K562 (cell line): ENCODE data around the gene RDH14. TPM values are rescaled to one million over a fixed set of nuclear protein-coding genes. Genes with fewer than 3 reads are reported as not detected.

Experiments
- ATAC-seq: fragments of 200-7000 bp; cut with Tn5 transposase; 3 replicates; pipeline ENCODE4 v1.9.1; 2020; ENCODE audit warnings: moderate library complexity
- BruUV-seq: library from RNA; stranded (reverse); fragments of 400-500 nt; replicated peaks from 2 replicates; lab custom pipeline; 2021; lab: Mats Ljungman, UMichigan
- CTCF ChIA-PET: fragments of 300-600 bp; formaldehyde crosslinking; extraction: SDS; loops from one replicate; lab custom pipeline; 2021; ENCODE audit warnings: low intra/inter-chr PET ratio; lab: Yijun Ruan, JAX
- POLR2A ChIA-PET: fragments of 300-600, 350-650 bp; sonication (Branson Sonifier 250); formaldehyde crosslinking; extraction: SDS; loops from one replicate; lab custom pipeline; 2021; ENCODE audit warnings: antibody characterized with exemption, inconsistent platforms; lab: Yijun Ruan, JAX
- DNase-seq, 4 experiments: peaks; one replicate each; pipeline versions ENCODE4 v3.0.0 to v3.0.0-alpha.2; 2011 to 2018; ENCODE audit warnings: low spot score in 3 of 4, mixed read lengths in 3 of 4; ENCODE audit errors: extremely low read depth in 1 of 4
- FAIRE-seq: peaks from 2 replicates; lab custom pipeline; 2011; peaks lifted over from hg19 to GRCh38; lab: Jason Lieb, UNC
- H2AFZ ChIP-seq: 2 replicates; pipeline ENCODE4 v1.6.0; 2011; ENCODE audit warnings: low read depth, low read length, control low read depth, inconsistent platforms
- H3K27ac ChIP-seq: fragments of 200-600 bp; 3 replicates; pipeline ENCODE4 v1.8.0; 2011; ENCODE audit warnings: low read depth, mild to moderate bottlenecking, control low read depth, inconsistent platforms, low read length, moderate library complexity, mixed read lengths; ENCODE audit errors: extremely low read depth
- H3K27me3 ChIP-seq, 2 experiments: fragments of 300-600 bp in 1 of 2; 2 replicates in 1 of 2; 3 replicates in 1 of 2; pipeline versions ENCODE4 v1.6.0 to v1.8.0; 2011; ENCODE audit warnings: inconsistent platforms in 2 of 2, low read length in 2 of 2, mild to moderate bottlenecking in 1 of 2, mixed read lengths in 1 of 2, moderate library complexity in 1 of 2; ENCODE audit not compliant: control insufficient read depth in 2 of 2, insufficient read depth in 2 of 2
- H3K36me3 ChIP-seq: fragments of 300-600 bp; 3 replicates; pipeline ENCODE4 v1.8.0; 2011; ENCODE audit warnings: mild to moderate bottlenecking, low read length, inconsistent platforms; ENCODE audit not compliant: control insufficient read depth, insufficient read depth
- H3K4me1 ChIP-seq, 2 experiments: fragments of 200-600 bp in 1 of 2; replicated peaks in 1 of 2; 2 replicates in 1 of 2; 3 replicates in 1 of 2; pipeline versions ENCODE4 v1.5.1 to v1.8.0; 2011; ENCODE audit warnings: inconsistent platforms in 2 of 2, low read length in 2 of 2, mild to moderate bottlenecking in 1 of 2, mixed read lengths in 1 of 2, moderate library complexity in 1 of 2; ENCODE audit not compliant: control insufficient read depth in 2 of 2, insufficient read depth in 2 of 2
- H3K4me2 ChIP-seq: 2 replicates; pipeline ENCODE4 v1.6.1; 2011; ENCODE audit warnings: low read length, control low read depth, inconsistent platforms, mixed read lengths; ENCODE audit not compliant: insufficient read depth
- H3K4me3 ChIP-seq: fragments of 200-600 bp; sonication (generic), shearing (Covaris generic); 2 replicates; pipeline ENCODE4 v1.5.1; 2016; ENCODE audit warnings: control low read depth, inconsistent platforms
- H3K79me2 ChIP-seq: fragments of 200-600 bp; 3 replicates; pipeline ENCODE4 v1.8.0; 2011; ENCODE audit warnings: low read length, inconsistent platforms; ENCODE audit not compliant: control insufficient read depth, insufficient read depth
- H3K9ac ChIP-seq, 2 experiments: 2 replicates each; pipeline versions ENCODE4 v1.6.0 to v1.6.1; 2011; ENCODE audit warnings: low read depth in 2 of 2, low read length in 2 of 2, control low read depth in 1 of 2, inconsistent platforms in 1 of 2, mild to moderate bottlenecking in 1 of 2, mixed read lengths in 1 of 2; ENCODE audit not compliant: insufficient read depth in 1 of 2
- H3K9me1 ChIP-seq: one replicate; pipeline ENCODE4 v1.6.0; 2011; ENCODE audit warnings: inconsistent platforms, mild to moderate bottlenecking, low read length, moderate library complexity; ENCODE audit not compliant: control insufficient read depth, insufficient read depth
- H3K9me3 ChIP-seq: replicated peaks from 2 replicates; pipeline ENCODE4 v1.5.1; 2011; ENCODE audit warnings: low read depth, low read length, inconsistent platforms; ENCODE audit not compliant: control insufficient read depth, insufficient read depth
- H4K20me1 ChIP-seq: replicated peaks from 2 replicates; pipeline ENCODE4 v1.6.1; 2011; ENCODE audit warnings: low read length, inconsistent platforms, mixed read lengths; ENCODE audit not compliant: control insufficient read depth, insufficient read depth
- ARID1B ChIP-seq: fragments of 450-650 bp; IDR thresholded peaks from 2 replicates; pipeline ENCODE4 v1.6.1; 2016; ENCODE audit warnings: antibody characterized with exemption, mild to moderate bottlenecking, inconsistent platforms
- C11orf30 ChIP-seq: fragments of 450-650 bp; IDR thresholded peaks from 2 replicates; pipeline ENCODE4 v1.6.1; 2016; ENCODE audit warnings: low read depth, mild to moderate bottlenecking
- CBFA2T3 ChIP-seq: fragments of 450-650 bp; IDR thresholded peaks from 2 replicates; pipeline ENCODE4 v1.6.1; 2017
- DDX20 ChIP-seq: fragments of 450-650 bp; IDR thresholded peaks from 2 replicates; pipeline ENCODE4 v1.6.1; 2016; ENCODE audit warnings: missing genetic modification characterization, low read depth, mild to moderate bottlenecking, missing compliant biosample characterization, moderate library complexity
- ELF2 ChIP-seq: fragments of 250-450 bp; sonication (Bioruptor Pico); IDR thresholded peaks from 2 replicates; pipeline ENCODE4 v1.5.0; 2021; ENCODE audit warnings: mild to moderate bottlenecking
- EP300 ChIP-seq: IDR thresholded peaks from 2 replicates; pipeline ENCODE4 v1.6.1; 2012; ENCODE audit warnings: low read length, improper control_type of control experiment
- ETV6 ChIP-seq, 3 experiments: fragments of 150-350 bp in 1 of 3; sonication (generic) in 1 of 3; formaldehyde crosslinking in 1 of 3; IDR thresholded peaks; 2 replicates each; pipeline versions ENCODE4 v1.6.1 to v1.8.0; 2014 to 2022; ENCODE audit warnings: borderline replicate concordance in 2 of 3, low read depth in 2 of 3, antibody characterized with exemption in 1 of 3, low read length in 1 of 3, mild to moderate bottlenecking in 1 of 3, missing genetic modification reagents in 1 of 3
- GATAD2B ChIP-seq: fragments of 450-650 bp; IDR thresholded peaks from 2 replicates; pipeline ENCODE4 v1.6.1; 2017; ENCODE audit warnings: mild to moderate bottlenecking, borderline replicate concordance
- HDAC1 ChIP-seq, 2 experiments: fragments of 450-650 bp; IDR thresholded peaks; 2 replicates each; pipeline ENCODE4 v1.6.1; 2016 to 2017; ENCODE audit warnings: inconsistent platforms in 1 of 2, mild to moderate bottlenecking in 1 of 2, moderate library complexity in 1 of 2
- HIVEP1 ChIP-seq: fragments of 250-450 bp; sonication (Bioruptor Pico); IDR thresholded peaks from 2 replicates; pipeline ENCODE4 v1.4.0; 2020; ENCODE audit warnings: mild to moderate bottlenecking
- KDM1A ChIP-seq, 2 experiments: fragments of 450-650 bp; IDR thresholded peaks; 2 replicates each; pipeline ENCODE4 v1.6.1; 2016; ENCODE audit warnings: mild to moderate bottlenecking in 2 of 2
- LEF1 ChIP-seq: fragments of 450-650 bp; IDR thresholded peaks from 2 replicates; pipeline ENCODE4 v1.6.1; 2016; ENCODE audit warnings: mild to moderate bottlenecking
- MTA2 ChIP-seq: fragments of 450-650 bp; IDR thresholded peaks from 2 replicates; pipeline ENCODE4 v1.6.1; 2016; ENCODE audit warnings: low read depth
- NCOR1 ChIP-seq: fragments of 450-650 bp; IDR thresholded peaks from 2 replicates; pipeline ENCODE4 v1.6.1; 2016; ENCODE audit warnings: mild to moderate bottlenecking, moderate library complexity
- NFATC3 ChIP-seq: fragments of 450-650 bp; IDR thresholded peaks from 2 replicates; pipeline ENCODE4 v1.6.1; 2017; ENCODE audit warnings: mild to moderate bottlenecking
- POLR2G ChIP-seq: fragments of 200-400 bp; formaldehyde crosslinking; IDR thresholded peaks from 2 replicates; pipeline ENCODE4 v1.6.1; 2017; ENCODE audit warnings: low read depth, mild to moderate bottlenecking, antibody characterized with exemption, low read length, moderate library complexity
- RCOR1 ChIP-seq, 2 experiments: IDR thresholded peaks; 2 replicates each; pipeline ENCODE4 v1.6.1; 2012; ENCODE audit warnings: low read depth in 2 of 2, low read length in 2 of 2, borderline replicate concordance in 1 of 2, improper control_type of control experiment in 1 of 2
- SMARCA4 ChIP-seq: fragments of 450-650 bp; IDR thresholded peaks from 2 replicates; pipeline ENCODE4 v1.6.1; 2016
- SNRNP70 ChIP-seq: fragments of 200-400 bp; formaldehyde crosslinking; optimal IDR thresholded peaks from 2 replicates; pipeline ENCODE3; 2017; ENCODE audit warnings: low read depth, low read length
- SOX6 ChIP-seq: fragments of 450-650 bp; IDR thresholded peaks from 2 replicates; pipeline ENCODE4 v1.6.1; 2014; ENCODE audit warnings: mild to moderate bottlenecking
- SREBF1 ChIP-seq: fragments of 150-350 bp; IDR thresholded peaks from 2 replicates; pipeline ENCODE4 v1.6.1; 2014; ENCODE audit warnings: antibody characterized with exemption, low read depth, low read length, borderline replicate concordance
- ZNF224 ChIP-seq: sonication (generic); formaldehyde crosslinking; IDR thresholded peaks from 2 replicates; pipeline ENCODE4 v1.8.0; 2022; ENCODE audit warnings: mild to moderate bottlenecking, missing genetic modification reagents
- WGBS: fragments of 100-300 bp; shearing (Covaris generic); methylation state at CpG from one replicate; pipeline ENCODE4 v1.1.6; 2016; ENCODE audit warnings: low coverage, mixed read lengths; ENCODE audit not compliant: insufficient coverage; ENCODE audit errors: missing lambda C conversion rate; 5-methylcytosine and 5-hydroxymethylcytosine counted together
- in situ Hi-C: fragments of 300-500 bp; cut with MboI; formaldehyde crosslinking; loops from 4 replicates; pipeline ENCODE4 v1.15.0; 2018; ENCODE audit warnings: inconsistent platforms, mixed read lengths
- intact Hi-C: fragments of 100-400 bp; cut with micrococcal nuclease; formaldehyde crosslinking; loops from 2 replicates; pipeline ENCODE4 v1.14.2; 2022
- polyA plus RNA-seq, 8 experiments: library from polyadenylated mRNA; depleted of rRNA in 4 of 8; stranded (reverse) in 5 of 8; unstranded in 3 of 8; fragments of >200 nt; fragmentation: Nextera tagmentation in 2 of 8; fragmentation: Illumina TruSeq in 1 of 8; extraction: Ambion mirVana in 2 of 8; extraction: Trizol in 1 of 8; gene quantifications; 2 replicates each; pipeline versions ENCODE4 v1.2.1 to v1.2.3, GENCODE V29; 2011 to 2014; ENCODE audit warnings: inconsistent platforms in 1 of 8, missing spikeins in 1 of 8
- total RNA-seq, 7 experiments: library from RNA; depleted of rRNA in 6 of 7; stranded (reverse); fragments of >200 nt in 6 of 7; fragmentation: Illumina TruSeq in 2 of 7; extraction: Trizol in 2 of 7; gene quantifications; 2 replicates each; pipeline versions ENCODE4 v1.2.1 to v1.2.3, GENCODE V29; 2011 to 2021; ENCODE audit warnings: low replicate concordance in 1 of 7
- TF ChIP-seq, protein P1 (sequence below), 2 experiments: fragments of 450-650 bp; IDR thresholded peaks; 2 replicates each; pipeline ENCODE4 v1.6.1; 2016
- TF ChIP-seq, protein P2 (sequence below): fragments of 200-800 bp; sonication (Bioruptor generic); IDR thresholded peaks from 2 replicates; pipeline ENCODE4 v1.6.1; 2017; ENCODE audit warnings: missing genetic modification characterization, missing compliant biosample characterization

The RDH14 gene
- total and polyA plus RNA-seq, 9 of the 15 experiments (the other 6 are each of a cell fraction or from before 2014, with no cell fraction given) = 6.7 to 26.2 (median 20.9) TPM

DNA sequence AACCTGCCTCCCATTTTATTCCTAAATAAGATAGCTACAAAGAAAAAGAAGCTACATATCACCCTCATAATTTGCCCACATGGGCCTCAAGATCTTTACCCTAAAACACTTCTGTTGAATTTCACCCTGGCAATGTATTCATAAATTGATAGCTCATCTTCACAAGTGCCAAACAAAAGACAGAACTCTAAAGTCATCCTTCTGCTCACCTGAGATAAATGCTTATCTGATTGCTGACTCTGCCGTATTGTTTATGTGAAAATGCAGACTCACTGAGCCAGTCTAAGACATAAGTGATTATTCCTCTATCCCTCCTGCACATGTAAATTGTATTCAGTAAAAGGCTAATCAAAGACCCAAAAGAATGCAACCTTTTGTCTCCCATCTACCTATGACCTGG is 2.0 kb downstream of the RDH14 start:
- ChIA-PET POLR2A (no interaction called here), CTCF (no interaction called here)
- BruUV-seq = no TSS peak
- peak overlapping the region; percentile 26; the same call in 1 of the 2 replicates for H3K4me2 ChIP-seq
- intact Hi-C loops = loop anchor here (10.0 kb wide), 1 partner anchor 1326 kb away; no protein-coding TSS in a partner anchor
- H3K4me1 ChIP-seq = peaks cover 9 to 15% of the 10 kb centered on the region in 2 experiments; a peak in 3 of 5 replicates
- H2AFZ ChIP-seq = no peak overlapping the region
- no peaks in the 10 kb centered on the region for H3K9me1 ChIP-seq
- no peak overlapping the region for H3K4me3 ChIP-seq
- no peaks in the 10 kb centered on the region for H4K20me1 ChIP-seq
- 0% methylated on average over 1 of the region's 1 CpG for WGBS
- in situ Hi-C loops = no loop called here
- H3K79me2 ChIP-seq = peaks cover 39% of the 10 kb centered on the region
- no peak overlapping the region for H3K9ac ChIP-seq
- H3K27ac ChIP-seq = no peak overlapping the region
- no peaks in the 10 kb centered on the region for H3K9me3 ChIP-seq
- peak; percentile 49 for FAIRE-seq
- DNase-seq = peak in 1 of 4 experiments; percentile 40
- peaks cover 11% of the 10 kb centered on the region for H3K36me3 ChIP-seq
- no peaks in the 10 kb centered on the region for H3K27me3 ChIP-seq
- no peak for ATAC-seq
- TF ChIP-seq SMARCA4 (peak; percentile 86), DDX20 (tag) (no peak), NFATC3 (no peak), POLR2G (no peak), C11orf30 (peak; percentile 95), CBFA2T3 (peak; percentile 81), ELF2 (CRISPR knock-in tag) (no peak), KDM1A (IDR thresholded peaks at IDR 0.05) (peak; percentile 54 to 63; a peak in 3 of 4 replicates), NCOR1 (peak; percentile 58; the same call in 1 of the 2 replicates), ARID1B (peak; percentile 93), MTA2 (peak; percentile 57), EP300 (peak; percentile 80), HIVEP1 (CRISPR knock-in tag) (no peak), SNRNP70 (no peak), SOX6 (peak; percentile 99), GATAD2B (peak; percentile 45; the same call in 1 of the 2 replicates), SREBF1 (no peak), HDAC1 (IDR thresholded peaks at IDR 0.05) (peak; percentile 15 to 34; a peak in 2 of 4 replicates), LEF1 (0 out of 2 replicates have a peak, but pooled peaks have one; percentile 33), ZNF224 (no peak), ETV6 (IDR thresholded peaks at IDR 0.05; ENCODE audit: borderline replicate concordance in 1 of 2, low read depth in 2 of 2, low read length in 1 of 2) (no peak), ETV6 (CRISPR knock-in tag; IDR thresholded peaks at IDR 0.05; ENCODE audit: borderline replicate concordance) (no peak), RCOR1 (IDR thresholded peaks at IDR 0.05; ENCODE audit: borderline replicate concordance in 1 of 2, low read depth in 2 of 2, low read length in 2 of 2) (peak in 1 of 2 experiments; percentile 28; a peak in 1 of 4 replicates)
- TF ChIP-seq, protein P1, sequence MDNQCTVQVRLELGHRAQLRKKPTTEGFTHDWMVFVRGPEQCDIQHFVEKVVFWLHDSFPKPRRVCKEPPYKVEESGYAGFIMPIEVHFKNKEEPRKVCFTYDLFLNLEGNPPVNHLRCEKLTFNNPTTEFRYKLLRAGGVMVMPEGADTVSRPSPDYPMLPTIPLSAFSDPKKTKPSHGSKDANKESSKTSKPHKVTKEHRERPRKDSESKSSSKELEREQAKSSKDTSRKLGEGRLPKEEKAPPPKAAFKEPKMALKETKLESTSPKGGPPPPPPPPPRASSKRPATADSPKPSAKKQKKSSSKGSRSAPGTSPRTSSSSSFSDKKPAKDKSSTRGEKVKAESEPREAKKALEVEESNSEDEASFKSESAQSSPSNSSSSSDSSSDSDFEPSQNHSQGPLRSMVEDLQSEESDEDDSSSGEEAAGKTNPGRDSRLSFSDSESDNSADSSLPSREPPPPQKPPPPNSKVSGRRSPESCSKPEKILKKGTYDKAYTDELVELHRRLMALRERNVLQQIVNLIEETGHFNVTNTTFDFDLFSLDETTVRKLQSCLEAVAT (IDR thresholded peaks at IDR 0.05) = no peak
- TF ChIP-seq, protein P2, sequence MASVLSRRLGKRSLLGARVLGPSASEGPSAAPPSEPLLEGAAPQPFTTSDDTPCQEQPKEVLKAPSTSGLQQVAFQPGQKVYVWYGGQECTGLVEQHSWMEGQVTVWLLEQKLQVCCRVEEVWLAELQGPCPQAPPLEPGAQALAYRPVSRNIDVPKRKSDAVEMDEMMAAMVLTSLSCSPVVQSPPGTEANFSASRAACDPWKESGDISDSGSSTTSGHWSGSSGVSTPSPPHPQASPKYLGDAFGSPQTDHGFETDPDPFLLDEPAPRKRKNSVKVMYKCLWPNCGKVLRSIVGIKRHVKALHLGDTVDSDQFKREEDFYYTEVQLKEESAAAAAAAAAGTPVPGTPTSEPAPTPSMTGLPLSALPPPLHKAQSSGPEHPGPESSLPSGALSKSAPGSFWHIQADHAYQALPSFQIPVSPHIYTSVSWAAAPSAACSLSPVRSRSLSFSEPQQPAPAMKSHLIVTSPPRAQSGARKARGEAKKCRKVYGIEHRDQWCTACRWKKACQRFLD (CRISPR knock-in tag) = no peak
